H1 (cell line): ENCODE measurements around the gene PDE1C. TPM values are rescaled to one million over a fixed set of nuclear protein-coding genes. Genes with fewer than 3 reads are reported as not detected.

Experiments
- CTCF ChIA-PET: fragments of 300-600 bp; sonication (Branson Sonifier 250); formaldehyde crosslinking; loops from one replicate; lab custom pipeline; 2021; ENCODE audit not compliant: partially characterized antibody; lab: Charles Lee
- POLR2A ChIA-PET: fragments of 300-600 bp; sonication (Branson Sonifier 250); formaldehyde crosslinking; loops from one replicate; lab custom pipeline; 2021; ENCODE audit warnings: inconsistent platforms; ENCODE audit not compliant: partially characterized antibody; lab: Charles Lee
- DNase-seq, 2 experiments: peaks; one replicate each; pipeline versions ENCODE4 v3.0.0 to v3.0.0-alpha.2; 2010 to 2022; ENCODE audit warnings: low spot score in 2 of 2, low read depth in 1 of 2, mixed read lengths in 1 of 2
- FAIRE-seq: peaks from 2 replicates; lab custom pipeline; 2011; peaks lifted over from hg19 to GRCh38; lab: Jason Lieb, UNC
- H2AFZ ChIP-seq: 2 replicates; pipeline ENCODE4 v1.8.1; 2012; ENCODE audit warnings: low read length, inconsistent platforms
- H2AK5ac ChIP-seq: 2 replicates; pipeline ENCODE4 v1.6.1; 2013; ENCODE audit warnings: low read depth, low read length
- H2BK120ac ChIP-seq: replicated peaks from 2 replicates; pipeline ENCODE3; 2013; ENCODE audit warnings: low read depth, low read length, inconsistent platforms
- H2BK12ac ChIP-seq: 2 replicates; pipeline ENCODE4 v1.6.1; 2013; ENCODE audit warnings: low read depth, low read length
- H2BK15ac ChIP-seq: 2 replicates; pipeline ENCODE4 v1.6.1; 2013; ENCODE audit warnings: low read length
- H2BK20ac ChIP-seq: 2 replicates; pipeline ENCODE4 v1.6.1; 2013; ENCODE audit warnings: low read length
- H2BK5ac ChIP-seq: 2 replicates; pipeline ENCODE4 v1.6.1; 2013; ENCODE audit warnings: low read depth, low read length
- H3K14ac ChIP-seq: 2 replicates; pipeline ENCODE4 v1.6.1; 2013; ENCODE audit warnings: inconsistent platforms; ENCODE audit not compliant: insufficient read length
- H3K18ac ChIP-seq: 2 replicates; pipeline ENCODE4 v1.6.1; 2013; ENCODE audit warnings: low read length; ENCODE audit errors: extremely low read depth
- H3K23ac ChIP-seq: 2 replicates; pipeline ENCODE4 v1.6.1; 2013; ENCODE audit warnings: inconsistent platforms; ENCODE audit not compliant: insufficient read length
- H3K23me2 ChIP-seq: 2 replicates; pipeline ENCODE4 v1.6.1; 2013; ENCODE audit warnings: low read depth, low read length
- H3K27ac ChIP-seq: 2 replicates; pipeline ENCODE4 v1.6.1; 2011; ENCODE audit warnings: low read depth, low read length, inconsistent platforms
- H3K27me3 ChIP-seq, 4 experiments: replicated peaks in 1 of 4; 1 replicate in 1 of 4; 2 replicates in 3 of 4; pipeline versions ENCODE4 v1.6.1 to v1.8.1; 2011 to 2013; ENCODE audit warnings: low read length in 3 of 4, mild to moderate bottlenecking in 3 of 4, inconsistent platforms in 2 of 4, mixed read lengths in 2 of 4, moderate library complexity in 1 of 4; ENCODE audit not compliant: control insufficient read depth in 3 of 4, insufficient read depth in 3 of 4; ENCODE audit errors: extremely low read depth in 1 of 4
- H3K36me3 ChIP-seq, 4 experiments: 2 replicates each; pipeline versions ENCODE4 v1.6.1 to v1.8.1; 2011 to 2013; ENCODE audit warnings: mild to moderate bottlenecking in 4 of 4, low read length in 3 of 4, moderate library complexity in 2 of 4, control low read depth in 1 of 4, inconsistent platforms in 1 of 4; ENCODE audit not compliant: insufficient read depth in 4 of 4, control insufficient read depth in 2 of 4
- H3K4ac ChIP-seq: replicated peaks from 2 replicates; pipeline ENCODE3; 2013; ENCODE audit warnings: low read length, low read depth, mixed read lengths, inconsistent platforms; ENCODE audit not compliant: insufficient read length
- H3K4me1 ChIP-seq, 4 experiments: replicated peaks in 1 of 4; 1 replicate in 1 of 4; 2 replicates in 3 of 4; pipeline versions ENCODE4 v1.6.1 to v1.8.1; 2011 to 2013; ENCODE audit warnings: low read length in 3 of 4, inconsistent platforms in 2 of 4, mixed read lengths in 1 of 4; ENCODE audit not compliant: insufficient read depth in 4 of 4, control insufficient read depth in 3 of 4
- H3K4me2 ChIP-seq, 2 experiments: 2 replicates each; pipeline versions ENCODE4 v1.6.1 to v1.8.1; 2011 to 2013; ENCODE audit warnings: low read depth in 2 of 2, low read length in 2 of 2, control low read depth in 1 of 2, inconsistent platforms in 1 of 2, mild to moderate bottlenecking in 1 of 2; ENCODE audit not compliant: insufficient read depth in 1 of 2
- H3K4me3 ChIP-seq, 4 experiments: fragments of 200-600, 300-600 bp in 1 of 4; sonication (generic), shearing (Covaris generic), sonication (Bioruptor Twin) in 1 of 4; 2 replicates each; pipeline versions ENCODE4 v1.5.1 to v1.8.1; 2011 to 2016; ENCODE audit warnings: low read length in 4 of 4, low read depth in 3 of 4, control low read depth in 2 of 4, inconsistent platforms in 2 of 4, mild to moderate bottlenecking in 2 of 4, mixed read lengths in 1 of 4, moderate library complexity in 1 of 4; ENCODE audit not compliant: insufficient read depth in 2 of 4; ENCODE audit errors: extremely low read depth in 1 of 4
- H3K56ac ChIP-seq: replicated peaks from 2 replicates; pipeline ENCODE3; 2013; ENCODE audit warnings: low read depth, mild to moderate bottlenecking, mixed read lengths, low read length, inconsistent platforms; ENCODE audit not compliant: insufficient read length
- H3K79me1 ChIP-seq: 2 replicates; pipeline ENCODE4 v1.6.1; 2013; ENCODE audit warnings: low read depth, low read length, control low read depth
- H3K79me2 ChIP-seq, 2 experiments: 2 replicates each; pipeline versions ENCODE4 v1.6.1 to v1.8.1; 2012 to 2013; ENCODE audit warnings: low read length in 2 of 2, mild to moderate bottlenecking in 2 of 2, inconsistent platforms in 1 of 2; ENCODE audit not compliant: insufficient read depth in 2 of 2, control insufficient read depth in 1 of 2
- H3K9ac ChIP-seq, 4 experiments: replicated peaks in 1 of 4; 1 replicate in 1 of 4; 2 replicates in 3 of 4; pipeline versions ENCODE4 v1.6.1 to v1.8.1; 2011 to 2013; ENCODE audit warnings: low read depth in 3 of 4, low read length in 3 of 4, control low read depth in 2 of 4, mild to moderate bottlenecking in 2 of 4, moderate library complexity in 2 of 4, inconsistent platforms in 1 of 4; ENCODE audit errors: extremely low read depth in 1 of 4
- H3K9me3 ChIP-seq, 2 experiments: 2 replicates each; pipeline versions ENCODE4 v1.6.1 to v1.8.1; 2012 to 2013; ENCODE audit warnings: mild to moderate bottlenecking in 2 of 2, moderate library complexity in 2 of 2, control low read depth in 1 of 2, inconsistent platforms in 1 of 2, low read depth in 1 of 2, low read length in 1 of 2, mixed read lengths in 1 of 2; ENCODE audit not compliant: insufficient read depth in 2 of 2
- H4K20me1 ChIP-seq, 2 experiments: replicated peaks in 1 of 2; 2 replicates each; pipeline versions ENCODE3 to v1.8.1; 2011 to 2013; ENCODE audit warnings: inconsistent platforms in 2 of 2, low read length in 2 of 2, mild to moderate bottlenecking in 1 of 2; ENCODE audit not compliant: insufficient read depth in 2 of 2, control insufficient read depth in 1 of 2
- H4K5ac ChIP-seq: 2 replicates; pipeline ENCODE4 v1.6.1; 2013; ENCODE audit warnings: low read length, low read depth, mixed read lengths, inconsistent platforms; ENCODE audit not compliant: insufficient read length
- H4K8ac ChIP-seq: 2 replicates; pipeline ENCODE4 v1.8.0; 2013; ENCODE audit warnings: mild to moderate bottlenecking, moderate library complexity, low read length, inconsistent platforms; ENCODE audit not compliant: insufficient read depth; ENCODE audit errors: extremely low read depth
- H4K91ac ChIP-seq: replicated peaks from 2 replicates; pipeline ENCODE3; 2013; ENCODE audit warnings: low read length, mixed read lengths, inconsistent platforms; ENCODE audit not compliant: insufficient read length
- CHD2 ChIP-seq: IDR thresholded peaks from 2 replicates; pipeline ENCODE4 v1.6.1; 2012; ENCODE audit warnings: low read length, improper control_type of control experiment
- KDM1A ChIP-seq: fragments of 200-600, 300-600 bp; sonication (generic); IDR thresholded peaks from 2 replicates; pipeline ENCODE4 v1.7.1; 2016; ENCODE audit warnings: mild to moderate bottlenecking, low read length, borderline replicate concordance
- RFX5 ChIP-seq: IDR thresholded peaks from 2 replicates; pipeline ENCODE4 v1.6.1; 2011; ENCODE audit warnings: low read depth, low read length, improper control_type of control experiment, borderline replicate concordance
- RXRA ChIP-seq: IDR thresholded peaks from 2 replicates; pipeline ENCODE4 v1.6.1; 2011; ENCODE audit warnings: low read depth, mild to moderate bottlenecking, low read length, moderate library complexity; ENCODE audit not compliant: insufficient read depth
- WGBS, 2 experiments: shearing (Covaris generic) in 1 of 2; methylation state at CpG; one replicate each; pipeline versions ENCODE4 v1.1.6 to v1.1.7; 2013 to 2015; ENCODE audit warnings: low lambda C conversion rate in 2 of 2, mixed read lengths in 2 of 2, inconsistent platforms in 1 of 2, low coverage in 1 of 2, missing lambda C conversion rate in 1 of 2; ENCODE audit not compliant: insufficient replicate concordance in 2 of 2, insufficient coverage in 1 of 2, insufficient read length in 1 of 2; ENCODE audit errors: extremely low coverage in 1 of 2, missing lambda C conversion rate in 1 of 2; 5-methylcytosine and 5-hydroxymethylcytosine counted together
- polyA plus RNA-seq, 7 experiments: library from polyadenylated mRNA; depleted of rRNA in 3 of 7; stranded (reverse) in 5 of 7; unstranded in 2 of 7; fragments of >200 nt in 5 of 7; fragments of 200-250 nt in 2 of 7; gene quantifications; 1 replicate in 5 of 7; 2 replicates in 1 of 7; 4 replicates in 1 of 7; pipeline versions ENCODE4 v1.2.1 to v1.2.3, GENCODE V29; 2011 to 2013; ENCODE audit warnings: missing spikeins in 2 of 7, mixed read lengths in 2 of 7
- total RNA-seq: library from RNA; stranded (reverse); fragmentation: NEBNext Ultra II Directional; extraction: Animal tissue kit (Norgen Biotek cat#: 25700); gene quantifications from 2 replicates; pipeline ENCODE4 v1.2.1, GENCODE V29; 2021

Gene PDE1C
- total and polyA plus RNA-seq, 2 of the 8 experiments (the other 6 are each of a cell fraction or from before 2014, with no cell fraction given): 0.11 to 1.1 TPM

- no peak overlapping the region for H3K18ac ChIP-seq
- no peaks in the 10 kb centered on the region for H3K79me1 ChIP-seq
- H2BK15ac ChIP-seq: no peak overlapping the region
- H2BK5ac ChIP-seq: no peak overlapping the region
- FAIRE-seq (no peak), DNase-seq (no peak)
- H3K4ac ChIP-seq: no peak overlapping the region
- 91% methylated on average over 5 of the region's 5 CpGs; no CpG with 5 or more reads in 1 of the 2 experiments for WGBS, 2 experiments
- no peak overlapping the region for H2BK120ac ChIP-seq
- ChIA-PET CTCF (interaction anchor here (1.6 kb wide), 1 partner anchor 55 kb away, joined by 4 read pairs; no protein-coding TSS in a partner anchor), POLR2A (no interaction called here)
- no peak overlapping the region for H3K14ac ChIP-seq
- no peak overlapping the region for H2AFZ ChIP-seq
- no peak overlapping the region for H3K27ac ChIP-seq
- no peak overlapping the region for H3K4me3 ChIP-seq
- no peak overlapping the region for H2BK20ac ChIP-seq
- no peaks in the 10 kb centered on the region for H3K4me1 ChIP-seq
- no peak overlapping the region for H4K91ac ChIP-seq
- no peak overlapping the region for H3K56ac ChIP-seq
- no peak overlapping the region for H2AK5ac ChIP-seq
- no peak overlapping the region for H4K5ac ChIP-seq
- no peak overlapping the region for H3K4me2 ChIP-seq
- H3K9me3 ChIP-seq: no peaks in the 10 kb centered on the region; a peak in 1 of 4 replicates
- no peak overlapping the region for H3K23ac ChIP-seq
- no peak overlapping the region for H3K9ac ChIP-seq
- no peak overlapping the region for H2BK12ac ChIP-seq
- no peaks in the 10 kb centered on the region for H3K23me2 ChIP-seq
- H3K79me2 ChIP-seq: no peaks in the 10 kb centered on the region
- H3K36me3 ChIP-seq: no peaks in the 10 kb centered on the region
- H4K20me1 ChIP-seq: no peaks in the 10 kb centered on the region
- no peaks in the 10 kb centered on the region for H3K27me3 ChIP-seq
- no peak overlapping the region for H4K8ac ChIP-seq
- TF ChIP-seq RXRA (no peak), RFX5 (no peak), CHD2 (no peak), KDM1A (no peak)
Measured at GRCh38 chr7:31986878-31987518, 83.2 kb downstream of the PDE1C start.
